Gastroesophageal sphincter (tissue), 4 donors: Measurements from ENCODE around the gene ADAMTS2. TPM values are rescaled to one million over a fixed set of nuclear protein-coding genes. Genes with fewer than 3 reads are reported as not detected.

Source experiments
- ATAC-seq: fragments of 150-250 bp; one replicate; pipeline ENCODE4 v1.9.1; 2016; ENCODE audit warnings: mild to moderate bottlenecking, moderate library complexity
- H3K27ac ChIP-seq, 4 donors: fragments of 200-600 bp; sonication (generic) in 3 of 4; 1 replicate in 3 of 4; 2 replicates in 1 of 4; pipeline ENCODE4 v1.5.1; 2016 to 2019
- H3K27me3 ChIP-seq: fragments of 200-600 bp; sonication (generic); one replicate; pipeline ENCODE4 v1.5.1; 2019
- H3K36me3 ChIP-seq, 2 donors: fragments of 200-600 bp; sonication (generic); one replicate each; pipeline ENCODE4 v1.5.1; 2019; ENCODE audit warnings: control low read depth in 1 of 2
- H3K4me1 ChIP-seq, 3 donors: fragments of 200-600 bp; sonication (generic); 1 replicate in 2 of 3; 2 replicates in 1 of 3; pipeline ENCODE4 v1.5.1; 2016 to 2019; ENCODE audit warnings: control low read depth in 2 of 3
- H3K4me3 ChIP-seq, 2 donors: fragments of 200-600 bp; sonication (generic); one replicate each; pipeline ENCODE4 v1.5.1; 2019; ENCODE audit warnings: mild to moderate bottlenecking in 1 of 2, moderate library complexity in 1 of 2
- H3K9me3 ChIP-seq, 3 donors: fragments of 200-600 bp; sonication (generic); one replicate each; pipeline ENCODE4 v1.5.1; 2017 to 2019; ENCODE audit warnings: control low read depth in 2 of 3
- CTCF ChIP-seq, 4 experiments: fragments of 200-600 bp in 2 of 4; fragments of 450-650 bp in 2 of 4; sonication (generic) in 1 of 4; IDR thresholded peaks; one replicate each; pipeline ENCODE4 v1.5.1; 2017 to 2019; ENCODE audit warnings: antibody characterized with exemption in 4 of 4, mild to moderate bottlenecking in 2 of 4, moderate library complexity in 2 of 4
- EP300 ChIP-seq: sonication (generic); formaldehyde crosslinking; IDR thresholded peaks from one replicate; pipeline ENCODE4 v1.6.1; 2017; ENCODE audit warnings: antibody characterized with exemption, mild to moderate bottlenecking
- POLR2A ChIP-seq, 2 donors: fragments of 450-650 bp; IDR thresholded peaks; one replicate each; pipeline ENCODE4 v1.6.1; 2017; ENCODE audit warnings: antibody characterized with exemption in 2 of 2, mild to moderate bottlenecking in 2 of 2, moderate library complexity in 1 of 2
- POLR2AphosphoS5 ChIP-seq: sonication (generic); formaldehyde crosslinking; IDR thresholded peaks from one replicate; pipeline ENCODE4 v1.6.1; 2017; ENCODE audit warnings: antibody characterized with exemption
- WGBS, 2 donors: methylation state at CpG; one replicate each; pipeline ENCODE4 v1.1.5; 2018; ENCODE audit warnings: low coverage in 1 of 2; 5-methylcytosine and 5-hydroxymethylcytosine counted together
- total RNA-seq, 4 donors: library from RNA; depleted of rRNA; stranded (reverse); fragments of >200 nt; gene quantifications; one replicate each; pipeline ENCODE4 v1.1.0, GENCODE V29; 2016

ADAMTS2 gene
- total RNA-seq, 4 donors from 2014 or later: 14.8 to 24.8 (median 22.6) TPM

GRCh38 chr5:179124853-179125788 lies 220.1 kb downstream of the ADAMTS2 start:
- TF ChIP-seq POLR2A (IDR thresholded peaks at IDR 0.05) (no peak), EP300 (no peak)
- Histone ChIP-seq H3K36me3 (peaks cover 0 to 52% of the 10 kb centered on the region in 2 donors), H3K4me3 (no peak overlapping the region), H3K27me3 (no peaks in the 10 kb centered on the region), H3K9me3 (peaks cover 0 to 24% (median 0%) of the 10 kb centered on the region in 3 donors), H3K4me1 (no peaks in the 10 kb centered on the region), H3K27ac (no peak overlapping the region)
- ATAC-seq: no peak
- 87 to 91% methylated on average over 6 of the region's 43 CpGs for WGBS, 2 donors

- H3K9me3 ChIP-seq: peaks cover 0 to 24% (median 0%) of the 10 kb centered on the region in 3 donors
- H3K27me3 ChIP-seq: no peaks in the 10 kb centered on the region
- ATAC-seq: no peak
- peaks cover 0 to 44% of the 10 kb centered on the region in 2 donors for H3K36me3 ChIP-seq
- H3K27ac ChIP-seq: no peak overlapping the region
- no peak overlapping the region for H3K4me3 ChIP-seq
- no peak for TF ChIP-seq POLR2A (IDR thresholded peaks at IDR 0.05)
- no peak for TF ChIP-seq EP300
- no peak for TF ChIP-seq CTCF (IDR thresholded peaks at IDR 0.05)
- no peak for TF ChIP-seq POLR2AphosphoS5
- H3K4me1 ChIP-seq: no peaks in the 10 kb centered on the region
- 86% methylated on average over 8 of the region's 21 CpGs; no CpG with 5 or more reads in 1 of the 2 donors for WGBS, 2 donors
Observed at GRCh38 chr5:179124273-179124852, 220.9 kb downstream of the ADAMTS2 start.

- Histone ChIP-seq H3K4me3 (no peak overlapping the region), H3K9me3 (peaks cover 0 to 24% (median 0%) of the 10 kb centered on the region in 3 donors), H3K27ac (no peak overlapping the region), H3K27me3 (no peaks in the 10 kb centered on the region), H3K4me1 (no peaks in the 10 kb centered on the region), H3K36me3 (peaks cover 0 to 37% of the 10 kb centered on the region in 2 donors)
- TF ChIP-seq POLR2AphosphoS5 (no peak), POLR2A (IDR thresholded peaks at IDR 0.05) (no peak), CTCF (IDR thresholded peaks at IDR 0.05) (no peak), EP300 (no peak)
- ATAC-seq: no peak
- 87 to 96% methylated on average over 7 to 16 of the region's 19 CpGs for whole genome bisulfite sequencing, 2 donors
Observed at GRCh38 chr5:179123491-179124272, 221.6 kb downstream of the ADAMTS2 start.

DNA sequence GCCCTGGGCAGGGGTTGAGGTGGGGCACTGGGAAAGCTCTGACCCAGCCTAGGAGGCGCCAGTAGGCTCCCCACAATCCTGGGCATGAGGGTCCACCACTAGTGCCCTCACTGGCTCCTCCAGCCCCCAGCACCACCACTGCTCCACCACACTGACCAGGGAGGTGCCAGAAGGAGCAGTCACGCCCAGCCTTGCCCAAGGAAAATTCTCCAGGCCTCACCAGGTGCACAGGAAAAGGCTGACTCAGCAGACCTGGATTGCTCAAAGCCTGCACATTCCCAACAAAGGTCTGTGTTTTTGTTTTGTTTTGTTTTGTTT lies 222.2 kb downstream of the ADAMTS2 start:
- Histone ChIP-seq H3K9me3 (peaks cover 0 to 24% (median 0%) of the 10 kb centered on the region in 3 donors), H3K36me3 (peaks cover 0 to 36% of the 10 kb centered on the region in 2 donors), H3K27ac (no peak overlapping the region), H3K4me1 (no peaks in the 10 kb centered on the region), H3K4me3 (no peak overlapping the region), H3K27me3 (no peaks in the 10 kb centered on the region)
- 100% methylated on average over 1 of the region's 2 CpGs; no CpG with 5 or more reads in 1 of the 2 donors for WGBS, 2 donors
- TF ChIP-seq EP300: no peak
- TF ChIP-seq CTCF (IDR thresholded peaks at IDR 0.05): no peak
- TF ChIP-seq POLR2AphosphoS5: no peak
- TF ChIP-seq POLR2A (IDR thresholded peaks at IDR 0.05): no peak
- no peak for ATAC-seq

GRCh38 chr5:179122411-179123108 lies 222.7 kb downstream of the ADAMTS2 start:
- H3K27ac ChIP-seq: no peak overlapping the region
- peaks cover 0 to 27% (median 0%) of the 10 kb centered on the region in 3 donors for H3K9me3 ChIP-seq
- no peaks in the 10 kb centered on the region for H3K27me3 ChIP-seq
- H3K36me3 ChIP-seq: peaks cover 0 to 31% of the 10 kb centered on the region in 2 donors
- H3K4me1 ChIP-seq: no peaks in the 10 kb centered on the region
- no peak for ATAC-seq
- WGBS, 2 donors: no CpG with 5 or more reads among the region's 19 CpGs
- H3K4me3 ChIP-seq: no peak overlapping the region
- no peak for TF ChIP-seq CTCF (IDR thresholded peaks at IDR 0.05)
- no peak for TF ChIP-seq POLR2A (IDR thresholded peaks at IDR 0.05)
- TF ChIP-seq POLR2AphosphoS5: no peak
- TF ChIP-seq EP300: no peak
